GM06990 (cell line): Measurements from ENCODE around the gene SYT9.

Experiments
- DNase-seq: peaks from one replicate; pipeline ENCODE4 v3.0.0-alpha.2; 2011; ENCODE audit not compliant: insufficient read length; ENCODE audit errors: extremely low read depth
- H3K27me3 ChIP-seq: replicated peaks from 2 replicates; pipeline ENCODE4 v1.6.0; 2011; ENCODE audit warnings: low read length; ENCODE audit not compliant: control insufficient read depth, insufficient read depth
- H3K36me3 ChIP-seq: 2 replicates; pipeline ENCODE4 v1.5.1; 2011; ENCODE audit warnings: low read length; ENCODE audit not compliant: control insufficient read depth, insufficient read depth
- H3K4me3 ChIP-seq: replicated peaks from 2 replicates; pipeline ENCODE4 v1.5.1; 2011; ENCODE audit warnings: low read depth, mild to moderate bottlenecking, control low read depth, low read length
- TF ChIP-seq, protein P1 (sequence below): IDR thresholded peaks from 2 replicates; pipeline ENCODE4 v1.5.1; 2011; ENCODE audit warnings: low read length, control low read depth, mild to moderate bottlenecking, inconsistent platforms; ENCODE audit not compliant: insufficient read depth, poor library complexity, severe bottlenecking

SYT9 gene

DNA sequence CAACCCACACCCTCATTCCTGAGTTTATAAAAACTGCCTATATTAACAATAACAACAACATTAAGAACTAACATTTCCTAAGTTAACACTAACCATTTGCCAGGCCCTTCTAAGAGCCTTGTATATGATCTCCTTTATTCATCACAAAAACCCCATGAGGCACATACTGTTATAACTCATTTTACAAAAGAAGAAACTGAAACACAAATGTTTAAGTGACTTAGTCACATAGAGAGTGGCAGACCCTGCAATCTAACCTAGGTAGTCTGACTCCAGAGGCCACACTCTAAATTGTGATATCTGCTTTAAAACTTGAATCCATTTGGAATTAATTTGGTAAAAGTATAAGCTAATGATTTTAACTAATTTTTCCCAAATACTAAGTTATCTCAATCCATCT, 116.1 kb downstream of the SYT9 start:
- TF ChIP-seq, protein P1, sequence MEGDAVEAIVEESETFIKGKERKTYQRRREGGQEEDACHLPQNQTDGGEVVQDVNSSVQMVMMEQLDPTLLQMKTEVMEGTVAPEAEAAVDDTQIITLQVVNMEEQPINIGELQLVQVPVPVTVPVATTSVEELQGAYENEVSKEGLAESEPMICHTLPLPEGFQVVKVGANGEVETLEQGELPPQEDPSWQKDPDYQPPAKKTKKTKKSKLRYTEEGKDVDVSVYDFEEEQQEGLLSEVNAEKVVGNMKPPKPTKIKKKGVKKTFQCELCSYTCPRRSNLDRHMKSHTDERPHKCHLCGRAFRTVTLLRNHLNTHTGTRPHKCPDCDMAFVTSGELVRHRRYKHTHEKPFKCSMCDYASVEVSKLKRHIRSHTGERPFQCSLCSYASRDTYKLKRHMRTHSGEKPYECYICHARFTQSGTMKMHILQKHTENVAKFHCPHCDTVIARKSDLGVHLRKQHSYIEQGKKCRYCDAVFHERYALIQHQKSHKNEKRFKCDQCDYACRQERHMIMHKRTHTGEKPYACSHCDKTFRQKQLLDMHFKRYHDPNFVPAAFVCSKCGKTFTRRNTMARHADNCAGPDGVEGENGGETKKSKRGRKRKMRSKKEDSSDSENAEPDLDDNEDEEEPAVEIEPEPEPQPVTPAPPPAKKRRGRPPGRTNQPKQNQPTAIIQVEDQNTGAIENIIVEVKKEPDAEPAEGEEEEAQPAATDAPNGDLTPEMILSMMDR = no peak
- Histone ChIP-seq H3K4me3 (no peak overlapping the region), H3K27me3 (no peaks in the 10 kb centered on the region), H3K36me3 (no peaks in the 10 kb centered on the region)
- no peak for DNase-seq

DNA sequence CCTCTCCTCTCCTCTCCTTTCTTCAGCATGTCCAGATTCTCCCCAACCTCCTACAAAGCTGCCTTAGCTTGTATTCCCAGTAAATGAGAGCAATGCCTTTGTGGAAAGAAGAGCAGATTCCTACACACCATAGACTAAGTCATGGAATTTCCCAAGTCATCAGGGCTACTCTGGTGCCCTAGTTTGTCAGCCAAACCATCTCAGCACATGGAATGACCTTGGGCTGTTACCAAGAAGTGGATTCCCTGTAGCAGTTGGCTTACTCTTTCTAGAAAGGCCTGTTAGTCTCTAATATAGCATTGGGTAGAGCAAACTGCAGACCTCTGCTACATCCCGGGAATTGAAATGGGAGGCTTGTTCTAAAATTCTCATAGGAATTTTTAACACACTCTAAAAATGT, 124.7 kb downstream of the SYT9 start:
- Histone ChIP-seq H3K4me3 (no peak overlapping the region), H3K36me3 (no peaks in the 10 kb centered on the region), H3K27me3 (no peaks in the 10 kb centered on the region)
- TF ChIP-seq, protein P1 = no peak
- no peak for DNase-seq

GRCh38 chr11:7381937-7382336, 130.2 kb downstream of the SYT9 start:
- Histone ChIP-seq H3K36me3 (no peaks in the 10 kb centered on the region), H3K4me3 (no peak overlapping the region), H3K27me3 (no peaks in the 10 kb centered on the region)
- TF ChIP-seq, protein P1 = no peak
- no peak for DNase-seq

DNA sequence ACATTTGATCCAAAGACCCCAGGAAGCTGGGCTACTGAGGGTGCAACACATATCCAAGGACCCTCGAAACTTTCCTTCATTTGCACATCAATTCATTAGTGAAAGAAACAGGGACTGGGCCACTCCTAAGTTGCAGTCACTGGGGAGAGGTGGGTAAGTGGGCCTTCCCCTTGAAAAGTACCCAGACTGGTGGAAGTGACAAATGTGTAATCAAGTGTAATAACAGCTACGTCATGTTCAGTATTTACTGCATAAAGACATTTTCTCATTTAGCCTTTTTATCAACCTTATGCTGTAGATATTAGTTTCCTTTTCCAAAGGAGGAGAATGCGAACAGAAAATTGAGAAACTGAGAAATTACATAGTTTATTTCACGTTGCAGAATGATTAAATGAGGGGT, 131.7 kb downstream of the SYT9 start:
- TF ChIP-seq, protein P1 = no peak
- H3K4me3 ChIP-seq = no peak overlapping the region
- DNase-seq = peak; percentile 2
- no peaks in the 10 kb centered on the region for H3K27me3 ChIP-seq
- H3K36me3 ChIP-seq = no peaks in the 10 kb centered on the region

DNA sequence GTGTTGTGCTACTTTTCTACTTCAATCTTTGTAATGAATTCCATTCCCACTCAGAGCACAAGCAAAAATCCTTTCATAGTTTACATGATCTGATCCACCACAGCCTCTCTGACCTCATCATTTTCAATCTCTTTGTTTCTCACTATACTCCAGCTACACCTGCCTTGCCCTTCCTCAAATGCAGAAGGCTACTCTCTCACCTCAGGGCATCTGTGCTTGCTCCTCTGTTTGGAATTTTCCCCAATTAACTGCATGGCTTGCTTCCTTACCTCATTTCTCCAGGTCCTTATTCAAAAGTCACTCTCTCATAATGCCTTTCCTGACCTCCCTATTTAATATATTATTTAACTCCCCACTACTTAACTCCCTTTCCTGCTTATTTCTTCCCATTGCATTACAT, 133.0 kb downstream of the SYT9 start:
- DNase-seq = no peak
- no peaks in the 10 kb centered on the region for H3K27me3 ChIP-seq
- H3K4me3 ChIP-seq = no peak overlapping the region
- no peaks in the 10 kb centered on the region for H3K36me3 ChIP-seq
- TF ChIP-seq, protein P1 = no peak

DNA sequence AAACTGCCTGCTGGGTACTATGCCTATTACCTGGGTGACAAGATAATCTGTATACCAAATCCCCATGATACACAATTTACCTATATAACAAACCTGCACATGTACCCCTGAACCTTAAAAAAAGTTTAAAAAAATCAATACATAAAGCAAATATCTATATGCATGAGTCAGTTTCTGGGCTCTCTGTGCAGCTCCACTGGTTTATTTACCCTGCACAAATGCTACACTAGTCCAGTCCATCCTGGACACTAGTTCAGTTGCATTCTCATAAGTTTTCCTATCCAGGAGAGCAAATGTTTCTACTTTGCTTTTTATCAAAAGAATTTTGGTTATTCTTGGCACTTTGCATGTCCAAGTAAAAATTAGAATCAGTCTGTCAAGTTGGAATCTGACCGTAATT, 133.8 kb downstream of the SYT9 start:
- H3K27me3 ChIP-seq = no peaks in the 10 kb centered on the region
- H3K36me3 ChIP-seq = no peaks in the 10 kb centered on the region
- H3K4me3 ChIP-seq = no peak overlapping the region
- no peak for DNase-seq
- TF ChIP-seq, protein P1 = no peak
